Gastroesophageal sphincter (tissue), 4 donors: ENCODE results near the gene PSD4. TPM values are rescaled to one million over a fixed set of nuclear protein-coding genes. Genes with fewer than 3 reads are reported as not detected.
A peak's percentile ranks its signal among the peaks of the same experiment; 100 is the strongest.

Experiments
- ATAC-seq: fragments of 150-250 bp; one replicate; pipeline ENCODE4 v1.9.1; 2016; ENCODE audit warnings: mild to moderate bottlenecking, moderate library complexity
- H3K27ac ChIP-seq, 4 donors: fragments of 200-600 bp; sonication (generic) in 3 of 4; 1 replicate in 3 of 4; 2 replicates in 1 of 4; pipeline ENCODE4 v1.5.1; 2016 to 2019
- H3K27me3 ChIP-seq: fragments of 200-600 bp; sonication (generic); one replicate; pipeline ENCODE4 v1.5.1; 2019
- H3K36me3 ChIP-seq, 2 donors: fragments of 200-600 bp; sonication (generic); one replicate each; pipeline ENCODE4 v1.5.1; 2019; ENCODE audit warnings: control low read depth in 1 of 2
- H3K4me1 ChIP-seq, 3 donors: fragments of 200-600 bp; sonication (generic); 1 replicate in 2 of 3; 2 replicates in 1 of 3; pipeline ENCODE4 v1.5.1; 2016 to 2019; ENCODE audit warnings: control low read depth in 2 of 3
- H3K4me3 ChIP-seq, 2 donors: fragments of 200-600 bp; sonication (generic); one replicate each; pipeline ENCODE4 v1.5.1; 2019; ENCODE audit warnings: mild to moderate bottlenecking in 1 of 2, moderate library complexity in 1 of 2
- H3K9me3 ChIP-seq, 3 donors: fragments of 200-600 bp; sonication (generic); one replicate each; pipeline ENCODE4 v1.5.1; 2017 to 2019; ENCODE audit warnings: control low read depth in 2 of 3
- EP300 ChIP-seq: sonication (generic); formaldehyde crosslinking; IDR thresholded peaks from one replicate; pipeline ENCODE4 v1.6.1; 2017; ENCODE audit warnings: antibody characterized with exemption, mild to moderate bottlenecking
- POLR2A ChIP-seq, 2 donors: fragments of 450-650 bp; IDR thresholded peaks; one replicate each; pipeline ENCODE4 v1.6.1; 2017; ENCODE audit warnings: antibody characterized with exemption in 2 of 2, mild to moderate bottlenecking in 2 of 2, moderate library complexity in 1 of 2
- POLR2AphosphoS5 ChIP-seq: sonication (generic); formaldehyde crosslinking; IDR thresholded peaks from one replicate; pipeline ENCODE4 v1.6.1; 2017; ENCODE audit warnings: antibody characterized with exemption
- WGBS, 2 donors: methylation state at CpG; one replicate each; pipeline ENCODE4 v1.1.5; 2018; ENCODE audit warnings: low coverage in 1 of 2; 5-methylcytosine and 5-hydroxymethylcytosine counted together
- total RNA-seq, 4 donors: library from RNA; depleted of rRNA; stranded (reverse); fragments of >200 nt; gene quantifications; one replicate each; pipeline ENCODE4 v1.1.0, GENCODE V29; 2016
- TF ChIP-seq, protein P1 (sequence below), 4 experiments: fragments of 200-600 bp in 2 of 4; fragments of 450-650 bp in 2 of 4; sonication (generic) in 1 of 4; IDR thresholded peaks; one replicate each; pipeline ENCODE4 v1.5.1; 2017 to 2019; ENCODE audit warnings: antibody characterized with exemption in 4 of 4, mild to moderate bottlenecking in 2 of 4, moderate library complexity in 2 of 4

The PSD4 gene
- total RNA-seq, 4 donors from 2014 or later = 3.0 to 4.4 (median 3.6) TPM

- Histone ChIP-seq H3K27ac (peak overlapping the region in 1 of 4 donors; percentile 82), H3K4me3 (no peak overlapping the region), H3K27me3 (no peaks in the 10 kb centered on the region), H3K36me3 (no peaks in the 10 kb centered on the region), H3K9me3 (no peaks in the 10 kb centered on the region), H3K4me1 (peaks cover 0 to 52% (median 19%) of the 10 kb centered on the region in 3 donors)
- TF ChIP-seq, protein P1, sequence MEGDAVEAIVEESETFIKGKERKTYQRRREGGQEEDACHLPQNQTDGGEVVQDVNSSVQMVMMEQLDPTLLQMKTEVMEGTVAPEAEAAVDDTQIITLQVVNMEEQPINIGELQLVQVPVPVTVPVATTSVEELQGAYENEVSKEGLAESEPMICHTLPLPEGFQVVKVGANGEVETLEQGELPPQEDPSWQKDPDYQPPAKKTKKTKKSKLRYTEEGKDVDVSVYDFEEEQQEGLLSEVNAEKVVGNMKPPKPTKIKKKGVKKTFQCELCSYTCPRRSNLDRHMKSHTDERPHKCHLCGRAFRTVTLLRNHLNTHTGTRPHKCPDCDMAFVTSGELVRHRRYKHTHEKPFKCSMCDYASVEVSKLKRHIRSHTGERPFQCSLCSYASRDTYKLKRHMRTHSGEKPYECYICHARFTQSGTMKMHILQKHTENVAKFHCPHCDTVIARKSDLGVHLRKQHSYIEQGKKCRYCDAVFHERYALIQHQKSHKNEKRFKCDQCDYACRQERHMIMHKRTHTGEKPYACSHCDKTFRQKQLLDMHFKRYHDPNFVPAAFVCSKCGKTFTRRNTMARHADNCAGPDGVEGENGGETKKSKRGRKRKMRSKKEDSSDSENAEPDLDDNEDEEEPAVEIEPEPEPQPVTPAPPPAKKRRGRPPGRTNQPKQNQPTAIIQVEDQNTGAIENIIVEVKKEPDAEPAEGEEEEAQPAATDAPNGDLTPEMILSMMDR (IDR thresholded peaks at IDR 0.05) = no peak
- no peak for TF ChIP-seq POLR2A (IDR thresholded peaks at IDR 0.05)
- no peak for TF ChIP-seq EP300
- TF ChIP-seq POLR2AphosphoS5 = no peak
- no peak for ATAC-seq
- 87 to 93% methylated on average over 8 of the region's 9 CpGs for WGBS, 2 donors
Observed at GRCh38 chr2:113237604-113238160, 63.9 kb downstream of the PSD4 start.

GRCh38 chr2:113238871-113239839 is 65.4 kb downstream of the PSD4 start:
- TF ChIP-seq POLR2A (IDR thresholded peaks at IDR 0.05) = no peak
- TF ChIP-seq EP300 = no peak
- TF ChIP-seq POLR2AphosphoS5 = no peak
- TF ChIP-seq, protein P1 (IDR thresholded peaks at IDR 0.05) = no peak
- no peaks in the 10 kb centered on the region for H3K9me3 ChIP-seq
- 86 to 94% methylated on average over 8 to 9 of the region's 9 CpGs for WGBS, 2 donors
- ATAC-seq = no peak
- H3K27me3 ChIP-seq = no peaks in the 10 kb centered on the region
- H3K4me1 ChIP-seq = peaks cover 0 to 52% (median 19%) of the 10 kb centered on the region in 3 donors
- H3K4me3 ChIP-seq = no peak overlapping the region
- H3K27ac ChIP-seq = peak overlapping the region in 3 of 4 donors; percentile 67 to 89 (median 84)
- H3K36me3 ChIP-seq = no peaks in the 10 kb centered on the region

GRCh38 chr2:113240150-113240914 is 66.6 kb downstream of the PSD4 start:
- Histone ChIP-seq H3K27me3 (no peaks in the 10 kb centered on the region), H3K27ac (peak overlapping the region; percentile 43 to 89 (median 76)), H3K4me3 (no peak overlapping the region), H3K9me3 (no peaks in the 10 kb centered on the region), H3K36me3 (no peaks in the 10 kb centered on the region), H3K4me1 (peaks cover 0 to 52% (median 19%) of the 10 kb centered on the region in 3 donors)
- peak in 1 of 2 donors; percentile 18 for TF ChIP-seq POLR2A (IDR thresholded peaks at IDR 0.05)
- TF ChIP-seq EP300 = no peak
- peak; percentile 77 for TF ChIP-seq POLR2AphosphoS5
- TF ChIP-seq, protein P1 (IDR thresholded peaks at IDR 0.05) = no peak
- 8 to 31% methylated on average over 7 to 10 of the region's 15 CpGs for WGBS, 2 donors
- ATAC-seq = peak; percentile 53

DNA sequence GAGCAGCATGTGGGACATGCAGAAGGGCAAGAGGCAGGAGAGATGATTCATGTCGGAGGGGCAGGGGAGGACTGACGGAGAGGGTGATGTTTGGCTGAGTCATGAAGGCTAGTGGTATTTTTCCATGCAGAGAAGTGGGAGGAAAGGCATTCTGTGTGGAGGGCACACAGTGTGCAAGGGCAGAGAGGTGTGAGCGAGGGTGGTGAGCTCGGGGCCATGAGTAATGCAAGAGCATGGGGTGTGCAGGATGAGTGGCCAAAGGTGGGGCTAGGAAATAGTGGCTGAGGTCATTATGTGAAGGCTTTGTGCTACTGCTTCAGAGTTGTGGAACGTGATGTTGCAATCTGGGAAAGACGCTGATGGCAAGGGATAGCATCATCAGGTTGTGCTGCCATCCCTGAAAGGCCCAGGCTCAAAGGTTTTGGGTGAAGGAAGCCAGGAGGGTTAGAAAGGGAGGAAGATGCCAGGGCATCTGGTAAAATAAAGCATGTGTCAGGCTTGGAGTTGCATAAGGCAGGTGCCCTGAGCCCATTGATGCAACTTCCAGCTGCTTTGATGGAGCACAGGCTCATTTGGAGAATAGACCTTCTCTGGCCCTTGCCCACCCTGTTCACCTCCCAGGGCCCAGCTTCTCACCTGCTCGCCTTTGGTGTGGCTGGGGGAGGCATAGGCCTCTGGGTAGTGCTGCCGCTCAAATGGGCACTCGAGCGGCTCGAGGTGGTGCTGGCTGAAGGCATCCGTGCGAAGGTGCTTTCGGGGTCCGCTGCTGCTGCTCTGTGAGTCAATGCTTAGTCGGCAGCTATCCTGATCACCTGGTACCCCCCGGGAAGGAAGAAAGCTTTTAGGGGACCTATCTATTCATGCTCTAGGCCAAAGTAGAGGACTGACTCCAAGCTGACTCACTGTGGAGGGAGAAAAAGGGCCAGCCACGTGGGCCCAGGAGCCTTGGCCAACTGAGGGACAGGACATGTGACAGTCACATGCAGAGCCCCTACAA is 67.4 kb downstream of the PSD4 start:
- Histone ChIP-seq H3K27ac (peak overlapping the region; percentile 43 to 89 (median 76)), H3K36me3 (no peaks in the 10 kb centered on the region), H3K9me3 (no peaks in the 10 kb centered on the region), H3K4me1 (peaks cover 0 to 52% (median 19%) of the 10 kb centered on the region in 3 donors), H3K4me3 (no peak overlapping the region), H3K27me3 (no peaks in the 10 kb centered on the region)
- 0 to 10% methylated on average over 2 to 6 of the region's 18 CpGs for WGBS, 2 donors
- ATAC-seq = peak; percentile 94
- TF ChIP-seq POLR2AphosphoS5 (peak; percentile 91), POLR2A (IDR thresholded peaks at IDR 0.05) (no peak)
- TF ChIP-seq, protein P1 (IDR thresholded peaks at IDR 0.05) = peak in 1 of 4 experiments; percentile 6
